Duodenal mucosa (tissue), 2 donors: ENCODE data around the gene TRMT5.

Experiments
- H3K27ac ChIP-seq: one replicate; pipeline ENCODE4 v1.7.0; 2013; ENCODE audit warnings: low read depth, low read length
- H3K27me3 ChIP-seq, 2 donors: one replicate each; pipeline ENCODE4 v1.7.0; 2013; ENCODE audit warnings: low read length in 2 of 2, control low read depth in 1 of 2; ENCODE audit not compliant: insufficient read depth in 2 of 2, control insufficient read depth in 1 of 2
- H3K36me3 ChIP-seq, 2 donors: one replicate each; pipeline ENCODE4 v1.7.0; 2013; ENCODE audit warnings: low read length in 2 of 2, control low read depth in 1 of 2; ENCODE audit not compliant: insufficient read depth in 2 of 2, control insufficient read depth in 1 of 2
- H3K4me1 ChIP-seq, 2 donors: one replicate each; pipeline ENCODE4 v1.7.0; 2013; ENCODE audit warnings: low read length in 2 of 2, control low read depth in 1 of 2; ENCODE audit not compliant: insufficient read depth in 2 of 2, control insufficient read depth in 1 of 2
- H3K4me3 ChIP-seq, 2 donors: one replicate each; pipeline ENCODE4 v1.7.0; 2013; ENCODE audit warnings: low read length in 2 of 2, low read depth in 1 of 2
- H3K9ac ChIP-seq, 2 donors: one replicate each; pipeline ENCODE4 v1.7.0; 2013; ENCODE audit warnings: low read length in 2 of 2, low read depth in 1 of 2
- H3K9me3 ChIP-seq, 2 donors: one replicate each; pipeline ENCODE4 v1.7.0; 2013; ENCODE audit warnings: low read length in 2 of 2, control low read depth in 1 of 2; ENCODE audit not compliant: control insufficient read depth in 1 of 2

TRMT5 gene

GRCh38 chr14:60981633-60982455 is 965 bp upstream of the TRMT5 start:
- H3K36me3 ChIP-seq, result peaks cover 0 to 9% of the 10 kb centered on the region in 2 donors
- H3K4me1 ChIP-seq, result peaks cover 14 to 16% of the 10 kb centered on the region in 2 donors
- peak overlapping the region; percentile 81 to 88 for H3K9ac ChIP-seq
- H3K27me3 ChIP-seq, result no peaks in the 10 kb centered on the region
- H3K4me3 ChIP-seq, result peak overlapping the region; percentile 90 to 100
- no peaks in the 10 kb centered on the region for H3K9me3 ChIP-seq
- H3K27ac ChIP-seq, result no peak overlapping the region

- Histone ChIP-seq H3K27ac (no peak overlapping the region), H3K9me3 (no peaks in the 10 kb centered on the region), H3K36me3 (peaks cover 6 to 7% of the 10 kb centered on the region in 2 donors), H3K4me3 (no peak overlapping the region), H3K27me3 (no peaks in the 10 kb centered on the region), H3K9ac (no peak overlapping the region), H3K4me1 (peaks cover 14 to 16% of the 10 kb centered on the region in 2 donors)
Observed at GRCh38 chr14:60977847-60978246, 3.0 kb downstream of the TRMT5 start.

GRCh38 chr14:60975551-60975950 is 5.3 kb downstream of the TRMT5 start:
- peaks cover 6 to 12% of the 10 kb centered on the region in 2 donors for H3K4me1 ChIP-seq
- H3K9ac ChIP-seq, result no peak overlapping the region
- H3K27ac ChIP-seq, result no peak overlapping the region
- H3K4me3 ChIP-seq, result no peak overlapping the region
- H3K27me3 ChIP-seq, result no peaks in the 10 kb centered on the region
- H3K36me3 ChIP-seq, result peaks cover 6 to 7% of the 10 kb centered on the region in 2 donors
- H3K9me3 ChIP-seq, result no peaks in the 10 kb centered on the region

- H3K4me3 ChIP-seq, result no peak overlapping the region
- H3K9ac ChIP-seq, result no peak overlapping the region
- no peaks in the 10 kb centered on the region for H3K27me3 ChIP-seq
- H3K4me1 ChIP-seq, result peaks cover 0 to 5% of the 10 kb centered on the region in 2 donors
- H3K9me3 ChIP-seq, result no peaks in the 10 kb centered on the region
- peaks cover 6 to 7% of the 10 kb centered on the region in 2 donors for H3K36me3 ChIP-seq
- H3K27ac ChIP-seq, result no peak overlapping the region
Observed at GRCh38 chr14:60974090-60974651, 6.7 kb downstream of the TRMT5 start.

GRCh38 chr14:60973070-60973469 is 7.8 kb downstream of the TRMT5 start:
- no peak overlapping the region for H3K27ac ChIP-seq
- H3K4me1 ChIP-seq, result peaks cover 0 to 5% of the 10 kb centered on the region in 2 donors
- peaks cover 6 to 7% of the 10 kb centered on the region in 2 donors for H3K36me3 ChIP-seq
- no peak overlapping the region for H3K4me3 ChIP-seq
- H3K27me3 ChIP-seq, result no peaks in the 10 kb centered on the region
- H3K9ac ChIP-seq, result no peak overlapping the region
- no peaks in the 10 kb centered on the region for H3K9me3 ChIP-seq

GRCh38 chr14:60972295-60972694 is 8.6 kb downstream of the TRMT5 start:
- Histone ChIP-seq H3K4me1 (peaks cover 0 to 5% of the 10 kb centered on the region in 2 donors), H3K9ac (no peak overlapping the region), H3K9me3 (no peaks in the 10 kb centered on the region), H3K4me3 (no peak overlapping the region), H3K27ac (no peak overlapping the region), H3K27me3 (no peaks in the 10 kb centered on the region), H3K36me3 (peaks cover 6% of the 10 kb centered on the region in 2 donors)

- H3K9me3 ChIP-seq, result no peaks in the 10 kb centered on the region
- H3K4me3 ChIP-seq, result no peak overlapping the region
- no peak overlapping the region for H3K27ac ChIP-seq
- H3K36me3 ChIP-seq, result peaks cover 4 to 6% of the 10 kb centered on the region in 2 donors
- peaks cover 0 to 5% of the 10 kb centered on the region in 2 donors for H3K4me1 ChIP-seq
- no peak overlapping the region for H3K9ac ChIP-seq
- H3K27me3 ChIP-seq, result no peaks in the 10 kb centered on the region
Observed at GRCh38 chr14:60971271-60971670, 9.6 kb downstream of the TRMT5 start.

- no peaks in the 10 kb centered on the region for H3K27me3 ChIP-seq
- no peak overlapping the region for H3K4me3 ChIP-seq
- H3K4me1 ChIP-seq, result peaks cover 0 to 5% of the 10 kb centered on the region in 2 donors
- H3K9me3 ChIP-seq, result no peaks in the 10 kb centered on the region
- H3K36me3 ChIP-seq, result peaks cover under 1 to 6% of the 10 kb centered on the region in 2 donors
- no peak overlapping the region for H3K27ac ChIP-seq
- H3K9ac ChIP-seq, result no peak overlapping the region
Observed at GRCh38 chr14:60970146-60970545, 10.7 kb downstream of the TRMT5 start.

GRCh38 chr14:60968671-60969070 is 12.2 kb downstream of the TRMT5 start:
- H3K36me3 ChIP-seq, result peaks cover 0 to 1% of the 10 kb centered on the region in 2 donors
- no peaks in the 10 kb centered on the region for H3K9me3 ChIP-seq
- peaks cover 0 to 5% of the 10 kb centered on the region in 2 donors for H3K4me1 ChIP-seq
- no peaks in the 10 kb centered on the region for H3K27me3 ChIP-seq
- H3K27ac ChIP-seq, result no peak overlapping the region
- H3K4me3 ChIP-seq, result no peak overlapping the region
- no peak overlapping the region for H3K9ac ChIP-seq

- H3K36me3 ChIP-seq, result no peaks in the 10 kb centered on the region
- no peaks in the 10 kb centered on the region for H3K9me3 ChIP-seq
- H3K27ac ChIP-seq, result no peak overlapping the region
Observed at GRCh38 chr14:60968099-60968498, 12.8 kb downstream of the TRMT5 start.

More at GRCh38 chr14:60968099-60968498, 12.8 kb downstream of the TRMT5 start:
- Histone ChIP-seq H3K27me3 (no peaks in the 10 kb centered on the region), H3K4me3 (no peak overlapping the region), H3K9ac (no peak overlapping the region), H3K4me1 (peaks cover 0 to 5% of the 10 kb centered on the region in 2 donors)
